ENCODE results near the gene COL18A1. TPM values are rescaled to one million over a fixed set of nuclear protein-coding genes. Genes with fewer than 3 reads are reported as not detected.
"Not testable (repeated sequence)": the region's sequence is repeated elsewhere in the genome, so short reads cannot be mapped to it uniquely, and the experiment has no call there.

The COL18A1 gene
- total RNA-seq, 1 donor from 2014 or later: 6.4 TPM

GRCh38 chr21:45530423-45531113 is 125.6 kb downstream of the COL18A1 start:
- intact Hi-C loops (cut with micrococcal nuclease): no loop called here

GRCh38 chr21:45531114-45531392 is 126.1 kb downstream of the COL18A1 start:
- intact Hi-C loops (cut with micrococcal nuclease): not testable (repeated sequence)

GRCh38 chr21:45531393-45532215 is 126.6 kb downstream of the COL18A1 start:
- intact Hi-C loops (cut with micrococcal nuclease): no loop called here

GRCh38 chr21:45532826-45533360 is 127.9 kb downstream of the COL18A1 start:
- intact Hi-C loops (cut with micrococcal nuclease): no loop called here

GRCh38 chr21:45533361-45533845 is 128.4 kb downstream of the COL18A1 start:
- intact Hi-C loops (cut with micrococcal nuclease): no loop called here

- intact Hi-C loops (cut with micrococcal nuclease): no loop called here
These were observed 129.1 kb downstream of the COL18A1 start for GRCh38 chr21:45533846-45534635.

- intact Hi-C loops (cut with micrococcal nuclease): no loop called here
These were observed 129.8 kb downstream of the COL18A1 start for GRCh38 chr21:45534636-45535331.

GRCh38 chr21:45535341-45536081 is 130.5 kb downstream of the COL18A1 start:
- intact Hi-C loops (cut with micrococcal nuclease): no loop called here

GRCh38 chr21:45536301-45537081 is 131.5 kb downstream of the COL18A1 start:
- intact Hi-C loops (cut with micrococcal nuclease): no loop called here

GRCh38 chr21:45537111-45537745 is 132.3 kb downstream of the COL18A1 start:
- intact Hi-C loops (cut with micrococcal nuclease): no loop called here

GRCh38 chr21:45537746-45538291 is 132.9 kb downstream of the COL18A1 start:
- intact Hi-C loops (cut with micrococcal nuclease): no loop called here

GRCh38 chr21:45538381-45539045 is 133.5 kb downstream of the COL18A1 start:
- intact Hi-C loops (cut with micrococcal nuclease): no loop called here

- intact Hi-C loops (cut with micrococcal nuclease): no loop called here
These were observed 134.3 kb downstream of the COL18A1 start for GRCh38 chr21:45539046-45539795.

GRCh38 chr21:45539796-45540600 is 135.0 kb downstream of the COL18A1 start:
- intact Hi-C loops (cut with micrococcal nuclease): loop anchor here (2.0 to 5.0 kb wide), 2 partner anchors 15 to 253 kb away; partner anchors contain the start of gene POFUT2

GRCh38 chr21:45540601-45540970 is 135.6 kb downstream of the COL18A1 start:
- intact Hi-C loops (cut with micrococcal nuclease): loop anchor here (2.0 to 5.0 kb wide), 2 partner anchors 14 to 253 kb away; partner anchors contain the start of gene POFUT2

All from T-helper 2 cell treated with Interferon-gamma antibody and Interleukin-4, amounts not matched to agents 100 ng/mL and 5 ng/mL, for 36 hours (primary cell).